GM12864 (cell line): Measurements from ENCODE around the gene EIF2S2.

Source experiments
- DNase-seq: peaks from one replicate; pipeline ENCODE4 v3.0.0-alpha.2; 2011; ENCODE audit warnings: low read depth
- H3K4me3 ChIP-seq: 2 replicates; pipeline ENCODE4 v1.5.1; 2011; ENCODE audit warnings: mild to moderate bottlenecking, low read depth, low read length, control low read depth
- TF ChIP-seq, protein P1 (sequence below): IDR thresholded peaks from 2 replicates; pipeline ENCODE4 v1.5.1; 2011; ENCODE audit warnings: low read depth, mild to moderate bottlenecking, moderate library complexity, low read length, control low read depth, inconsistent platforms; ENCODE audit errors: missing control alignments

The EIF2S2 gene

DNA sequence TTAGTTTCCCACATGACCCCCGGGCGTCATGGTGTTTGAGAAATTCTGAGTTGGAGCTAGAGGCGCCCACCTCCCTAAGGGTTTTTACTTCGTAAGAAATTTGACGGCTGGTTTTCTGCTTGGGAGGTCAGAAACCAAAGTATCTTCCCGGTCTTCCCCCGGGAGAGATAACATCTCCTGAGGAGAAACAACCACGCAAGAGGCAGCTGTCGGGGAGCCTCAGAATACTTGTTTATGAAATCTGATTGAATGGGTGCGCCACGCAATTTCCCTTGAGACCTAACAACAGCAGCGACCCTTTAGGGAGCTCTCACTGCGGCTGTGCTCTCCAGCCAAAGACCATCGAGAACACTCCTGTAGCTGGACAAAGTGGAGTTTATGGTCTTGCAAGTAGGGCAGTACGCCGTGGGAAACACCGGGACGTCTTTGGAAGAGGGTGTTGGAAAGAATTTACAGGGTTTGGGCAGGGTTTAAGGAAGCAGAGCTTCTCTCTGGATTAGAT, 608 bp upstream of the EIF2S2 start:
- H3K4me3 ChIP-seq: peak overlapping the region; percentile 59
- DNase-seq: no peak
- TF ChIP-seq, protein P1, sequence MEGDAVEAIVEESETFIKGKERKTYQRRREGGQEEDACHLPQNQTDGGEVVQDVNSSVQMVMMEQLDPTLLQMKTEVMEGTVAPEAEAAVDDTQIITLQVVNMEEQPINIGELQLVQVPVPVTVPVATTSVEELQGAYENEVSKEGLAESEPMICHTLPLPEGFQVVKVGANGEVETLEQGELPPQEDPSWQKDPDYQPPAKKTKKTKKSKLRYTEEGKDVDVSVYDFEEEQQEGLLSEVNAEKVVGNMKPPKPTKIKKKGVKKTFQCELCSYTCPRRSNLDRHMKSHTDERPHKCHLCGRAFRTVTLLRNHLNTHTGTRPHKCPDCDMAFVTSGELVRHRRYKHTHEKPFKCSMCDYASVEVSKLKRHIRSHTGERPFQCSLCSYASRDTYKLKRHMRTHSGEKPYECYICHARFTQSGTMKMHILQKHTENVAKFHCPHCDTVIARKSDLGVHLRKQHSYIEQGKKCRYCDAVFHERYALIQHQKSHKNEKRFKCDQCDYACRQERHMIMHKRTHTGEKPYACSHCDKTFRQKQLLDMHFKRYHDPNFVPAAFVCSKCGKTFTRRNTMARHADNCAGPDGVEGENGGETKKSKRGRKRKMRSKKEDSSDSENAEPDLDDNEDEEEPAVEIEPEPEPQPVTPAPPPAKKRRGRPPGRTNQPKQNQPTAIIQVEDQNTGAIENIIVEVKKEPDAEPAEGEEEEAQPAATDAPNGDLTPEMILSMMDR: no peak

DNA sequence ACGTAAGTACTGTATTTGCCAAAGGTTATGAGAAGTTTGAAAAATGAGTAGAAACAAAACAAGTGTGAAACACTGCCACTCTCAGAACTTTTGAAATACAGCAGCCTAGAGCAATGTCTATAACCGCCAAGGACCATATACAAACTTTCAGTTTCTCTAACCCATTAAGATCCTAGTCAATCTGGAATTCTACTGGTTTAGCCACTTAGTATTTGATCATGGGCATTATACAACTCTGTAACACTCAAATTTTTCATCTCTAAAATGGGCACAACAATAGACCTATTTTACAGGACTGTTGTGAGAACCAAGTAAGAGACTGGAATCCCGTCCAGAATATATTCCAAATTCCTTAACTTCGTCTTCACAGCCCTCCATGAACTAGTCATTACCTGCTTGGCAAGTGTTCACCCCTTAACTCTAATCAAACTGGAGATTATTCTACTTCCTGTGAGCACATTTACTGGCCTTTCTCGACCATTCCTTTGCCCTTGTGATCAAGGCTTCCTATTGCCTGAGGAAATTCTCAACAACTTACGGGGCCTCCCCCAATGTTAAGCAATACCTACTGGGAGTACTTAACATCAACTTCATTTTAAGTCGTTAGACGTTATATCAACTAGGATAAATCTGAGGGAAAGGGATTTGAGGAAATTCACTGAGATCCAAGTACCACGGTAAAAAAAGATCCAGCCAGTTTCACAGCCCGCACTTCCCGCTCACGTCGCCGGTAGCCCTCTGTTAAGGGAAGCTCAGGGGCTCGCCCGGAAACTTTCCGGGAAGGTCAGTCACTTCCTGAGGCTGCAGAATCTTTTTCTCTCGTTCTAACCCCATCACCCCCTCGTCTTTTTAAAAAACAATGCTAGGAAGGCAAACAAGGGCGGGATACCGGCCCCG, 1.1 kb downstream of the EIF2S2 start:
- peak overlapping the region; percentile 98 for H3K4me3 ChIP-seq
- DNase-seq: no peak
- TF ChIP-seq, protein P1: peak; percentile 23

DNA sequence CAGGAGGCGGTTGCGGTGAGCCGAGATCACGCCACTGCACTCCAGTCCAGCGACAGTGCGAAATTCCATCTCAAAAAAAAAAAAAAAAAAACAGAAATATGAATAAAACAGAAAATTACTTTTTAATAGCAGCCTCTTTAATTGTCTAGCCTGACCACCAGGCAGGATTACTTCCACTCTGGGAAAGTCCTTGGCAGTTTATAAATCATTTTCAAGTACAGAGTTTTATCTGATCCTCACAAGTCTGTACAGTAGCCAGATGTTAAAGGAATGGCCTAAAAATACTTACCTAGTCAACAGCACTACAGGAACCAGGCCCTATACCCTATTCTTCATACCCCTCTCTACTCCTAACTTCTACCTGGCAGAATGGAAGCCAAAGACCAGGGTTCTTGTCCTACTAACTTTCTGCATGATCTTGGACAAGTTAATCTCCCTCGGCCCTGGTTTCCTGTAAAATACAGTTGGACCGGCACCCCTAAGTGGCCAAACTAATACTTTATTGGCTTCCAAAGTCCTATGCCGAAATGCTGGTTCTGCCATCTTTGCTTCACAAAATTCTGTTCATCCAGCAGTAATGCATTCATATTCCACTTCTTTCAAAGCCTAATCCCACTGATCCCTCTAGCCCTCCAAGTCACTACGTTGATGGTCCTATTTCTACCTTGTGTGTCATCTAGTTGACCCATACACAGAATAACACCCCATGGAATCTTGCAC, 1.9 kb downstream of the EIF2S2 start:
- TF ChIP-seq, protein P1: no peak
- peak overlapping the region; percentile 98 for H3K4me3 ChIP-seq

DNA sequence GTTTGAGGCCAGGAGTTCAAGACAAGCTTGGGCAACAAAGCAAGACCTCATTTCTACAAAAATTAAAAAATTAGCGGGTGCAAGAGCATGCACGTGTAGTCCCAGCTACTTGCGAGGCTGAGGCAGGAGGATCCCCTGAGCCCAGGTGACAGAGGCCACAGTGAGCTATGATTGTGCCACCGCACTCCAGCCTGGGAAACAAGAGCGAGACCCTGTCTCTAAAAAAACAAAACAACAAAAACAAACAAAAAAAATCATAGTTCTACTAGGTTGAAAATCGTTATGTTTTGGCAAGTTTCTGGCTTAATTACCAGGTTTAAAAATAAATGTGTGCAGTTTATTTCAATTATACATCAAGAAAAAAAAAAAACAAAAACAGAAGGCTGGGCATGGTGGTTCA, 2.6 kb downstream of the EIF2S2 start:
- TF ChIP-seq, protein P1: no peak
- H3K4me3 ChIP-seq: peak overlapping the region; percentile 6; the same call in 1 of the 2 replicates
- DNase-seq: no peak

More for the DNA sequence above, 1.9 kb downstream of the EIF2S2 start:
- no peak for DNase-seq

DNA sequence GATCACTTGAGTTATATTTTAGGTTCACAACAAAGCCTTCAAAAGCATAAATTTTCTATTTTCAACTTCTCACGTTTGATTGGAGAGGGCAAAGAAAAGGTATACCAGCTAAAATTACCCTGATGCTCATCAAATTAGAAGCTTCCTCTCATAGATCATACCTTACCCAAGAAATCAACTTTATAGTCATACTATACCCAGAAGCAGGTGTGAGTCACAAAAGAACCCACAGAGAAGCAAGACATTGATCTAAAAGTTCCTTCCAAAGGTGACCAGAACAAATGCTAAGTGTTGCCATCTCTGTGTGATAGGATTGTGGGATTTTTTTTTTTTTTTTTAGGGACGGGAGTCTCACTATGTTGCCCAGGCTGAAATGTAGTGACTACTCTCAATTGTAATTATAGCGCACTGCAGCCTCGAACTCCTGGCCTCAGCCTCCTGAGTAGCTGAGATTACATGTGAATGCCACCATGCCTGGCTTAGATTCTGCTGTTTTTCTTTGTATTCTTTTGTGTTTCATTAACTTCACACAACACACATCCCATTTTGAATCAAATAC, 3.3 kb downstream of the EIF2S2 start:
- TF ChIP-seq, protein P1: no peak
- H3K4me3 ChIP-seq: no peak overlapping the region
- DNase-seq: no peak

DNA sequence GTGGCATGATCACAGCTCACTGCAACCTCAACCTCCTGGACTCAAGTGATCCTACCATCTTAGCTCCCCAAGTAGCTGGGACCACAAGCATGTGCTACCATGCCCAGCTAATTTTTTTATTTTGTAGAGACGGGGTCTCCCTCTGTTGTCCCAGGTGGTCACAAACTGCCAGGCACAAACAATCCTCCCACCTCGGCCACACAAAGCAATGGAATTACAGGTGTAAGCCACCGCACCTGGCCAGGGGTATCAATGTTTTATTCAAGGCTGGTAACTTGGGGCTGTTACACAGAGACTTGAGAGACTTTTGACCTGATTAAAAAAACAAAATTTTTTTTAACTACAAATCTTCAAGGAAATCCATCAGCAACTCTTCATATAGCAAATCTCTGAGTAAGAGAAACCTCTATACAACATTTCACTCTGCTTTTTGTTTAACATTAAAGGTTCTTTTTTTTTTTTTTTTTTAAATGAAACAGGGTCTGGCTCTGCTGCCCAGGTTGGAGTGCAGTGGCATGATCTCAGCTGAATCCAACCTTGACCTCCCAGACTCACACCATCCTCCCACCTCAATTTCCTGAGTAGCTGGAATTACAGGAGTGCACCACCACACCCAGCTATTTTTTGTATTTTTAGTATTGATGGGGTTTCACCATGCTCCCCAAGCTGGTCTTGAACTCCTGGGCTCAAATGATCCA, 5.9 kb downstream of the EIF2S2 start:
- TF ChIP-seq, protein P1: no peak
- no peak for DNase-seq
- H3K4me3 ChIP-seq: no peak overlapping the region
